HG03139 (cell line): ENCODE data around the gene ERMARD.

Experiments used
- ATAC-seq: cut with Tn5 transposase; IDR thresholded peaks from one replicate; pipeline ENCODE4 v1.9.1; 2021; ENCODE audit not compliant: unreplicated experiment

ERMARD gene

DNA sequence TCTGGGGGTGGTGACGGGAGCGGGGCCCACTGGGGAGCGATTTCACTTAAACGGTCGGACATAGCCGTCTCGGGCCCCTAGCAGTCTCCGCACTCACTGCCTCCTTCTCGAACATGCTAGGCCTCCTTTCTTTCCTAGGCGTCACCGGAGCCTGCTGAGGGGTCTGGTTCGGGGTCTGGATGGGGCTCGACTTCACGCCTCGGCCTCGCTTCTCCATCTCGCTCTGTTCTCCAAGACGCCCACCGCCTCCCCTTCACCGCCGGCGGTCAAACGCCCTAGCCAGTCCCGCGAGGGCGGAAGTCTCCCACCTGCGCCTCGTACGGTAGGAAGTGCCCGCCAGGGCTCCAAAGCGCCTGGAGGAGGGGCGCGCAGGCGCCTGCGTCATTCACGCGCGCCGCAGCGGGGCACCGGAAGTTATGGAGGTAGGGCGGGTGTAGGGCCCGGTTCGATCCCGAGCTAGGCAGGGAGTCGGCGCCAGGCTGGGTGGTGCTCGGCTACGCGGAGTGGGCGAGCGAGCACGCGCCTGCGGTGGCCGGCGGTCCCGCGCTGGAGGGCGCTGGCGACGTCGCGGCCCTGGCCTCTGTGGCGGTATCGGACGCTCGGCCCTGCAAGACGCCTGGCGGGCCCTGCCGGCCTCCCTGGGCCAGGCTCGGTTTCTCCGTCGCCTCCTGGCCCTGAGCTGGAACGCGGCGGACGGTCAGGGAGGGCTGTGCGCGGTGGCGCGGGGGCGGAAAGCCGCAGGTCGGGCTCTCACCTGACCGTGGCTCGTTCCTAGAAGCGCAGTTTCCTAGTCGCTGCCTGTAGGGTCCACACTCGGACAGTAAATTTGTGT lies at the start of gene ERMARD, which contains the start of gene DYNLT2:
Gene ERMARD, plus strand, starts transcription at position 381 of the 832 bp plus-strand sequence. Its CDS starts 36 bp downstream, at position 417.
Gene DYNLT2, minus strand, starts transcription at position 331 of the 832 bp plus-strand sequence. Its CDS starts 114 bp downstream, at position 217.
- peak; percentile 95 for ATAC-seq

DNA sequence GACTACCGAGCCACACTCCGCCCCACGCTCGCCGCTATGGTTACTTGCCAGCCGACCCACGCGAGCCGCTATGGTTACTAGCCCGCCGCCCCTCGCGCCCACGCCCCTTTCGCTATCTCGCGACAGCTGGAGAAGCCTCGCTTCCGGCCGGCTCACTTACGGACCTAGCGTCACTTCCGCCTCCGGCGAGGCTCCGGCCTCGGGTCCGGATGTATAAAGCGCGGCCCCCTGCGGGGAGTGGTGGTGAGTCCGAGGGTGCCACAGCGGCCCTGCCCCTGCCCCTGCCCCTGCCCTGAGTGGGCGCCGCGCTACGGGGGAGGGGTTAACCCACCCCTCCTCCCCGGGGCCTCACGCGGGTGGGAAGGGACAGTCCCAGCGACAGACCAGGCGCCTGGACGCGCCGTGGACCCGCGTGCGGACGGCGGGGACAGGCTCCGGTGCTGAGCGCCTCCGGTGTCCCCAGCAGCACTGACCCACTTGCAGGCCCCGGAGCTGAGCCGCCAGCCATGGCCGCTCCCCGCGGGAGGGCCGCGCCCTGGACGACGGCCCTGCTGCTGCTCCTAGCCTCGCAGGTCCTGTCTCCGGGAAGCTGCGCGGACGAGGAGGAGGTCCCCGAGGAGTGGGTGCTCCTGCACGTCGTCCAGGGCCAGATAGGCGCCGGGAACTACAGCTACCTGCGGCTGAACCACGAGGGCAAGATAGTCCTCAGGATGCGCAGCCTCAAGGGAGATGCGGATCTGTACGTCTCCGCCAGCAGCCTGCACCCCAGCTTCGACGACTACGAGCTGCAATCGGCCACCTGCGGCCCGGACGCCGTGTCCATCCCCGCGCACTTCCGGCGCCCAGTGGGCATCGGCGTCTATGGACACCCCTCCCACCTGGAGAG lies 49.2 kb upstream of the ERMARD start, which contains the start of the genes C6orf120 and WDR27:
Gene C6orf120, plus strand, starts transcription at position 173 of the 886 bp plus-strand sequence. Its CDS starts 334 bp downstream, at position 507.
Gene WDR27, minus strand, starts transcription at position 76 of the 886 bp plus-strand sequence. CDS start 13,024 bp downstream, outside the sequence.
- peak; percentile 92 for ATAC-seq

DNA sequence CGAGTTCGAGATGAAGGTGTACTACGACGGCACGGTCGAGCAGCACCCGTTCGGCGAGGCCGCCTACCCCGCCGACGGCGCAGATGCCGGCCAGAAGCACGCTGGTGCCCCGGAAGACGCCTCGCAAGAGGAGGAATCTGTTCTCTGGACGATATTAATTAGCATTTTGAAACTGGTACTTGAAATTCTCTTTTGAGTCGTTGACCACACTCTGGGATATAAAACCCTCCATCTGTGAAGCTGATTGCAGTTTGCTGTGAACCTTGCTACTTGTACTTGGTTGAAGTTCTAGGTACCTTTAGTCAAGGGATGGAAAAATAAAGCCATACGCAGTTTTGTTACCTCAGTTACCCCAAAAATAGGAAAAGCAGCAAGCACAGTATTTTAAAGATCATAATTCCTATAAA lies 48.6 kb upstream of the ERMARD start:
- peak; percentile 14 for ATAC-seq

DNA sequence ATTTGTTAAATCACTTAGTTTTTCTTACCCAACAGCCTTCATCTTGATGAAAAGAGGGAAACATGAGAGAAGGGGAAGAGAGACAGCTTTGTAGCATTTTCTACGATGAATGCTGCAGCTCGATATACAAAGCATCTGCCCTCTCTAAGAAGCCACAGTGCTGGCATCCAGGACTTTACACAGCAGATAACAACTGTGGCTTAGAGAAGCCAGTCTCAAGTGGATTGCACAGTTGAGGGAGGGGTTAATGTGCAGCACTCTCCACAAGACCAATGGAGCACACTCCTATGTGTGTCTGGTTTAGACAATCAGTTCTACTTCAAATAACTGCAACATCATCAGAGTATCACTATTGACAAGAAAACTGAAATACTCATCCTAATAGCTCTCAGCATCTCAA lies 43.6 kb upstream of the ERMARD start:
- no peak for ATAC-seq

- ATAC-seq, result no peak
These were observed 42.1 kb upstream of the ERMARD start for GRCh38 chr6:169709293-169709692.

- no peak for ATAC-seq
These were observed 41.4 kb upstream of the ERMARD start for GRCh38 chr6:169710009-169710408.

GRCh38 chr6:169714178-169714577 lies 37.2 kb upstream of the ERMARD start:
- no peak for ATAC-seq

DNA sequence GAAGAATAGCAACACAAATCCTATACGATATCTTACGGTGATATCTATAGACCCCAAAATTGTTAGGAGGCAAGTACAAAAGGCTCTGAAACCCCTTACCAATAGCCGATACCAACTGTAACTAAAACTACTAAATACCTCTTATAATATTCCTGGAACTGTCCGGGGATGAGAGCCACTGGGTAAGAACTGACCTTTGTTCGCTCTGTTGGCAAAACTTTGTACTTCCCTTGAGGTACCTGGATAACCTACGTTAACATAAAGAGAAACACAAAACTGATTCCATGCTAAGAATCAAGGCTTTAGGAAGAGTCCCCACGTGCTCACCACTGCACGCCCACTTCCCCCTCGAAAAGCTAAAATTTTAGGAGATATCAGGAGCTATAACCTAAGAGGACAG lies 36.8 kb upstream of the ERMARD start:
- ATAC-seq, result no peak

DNA sequence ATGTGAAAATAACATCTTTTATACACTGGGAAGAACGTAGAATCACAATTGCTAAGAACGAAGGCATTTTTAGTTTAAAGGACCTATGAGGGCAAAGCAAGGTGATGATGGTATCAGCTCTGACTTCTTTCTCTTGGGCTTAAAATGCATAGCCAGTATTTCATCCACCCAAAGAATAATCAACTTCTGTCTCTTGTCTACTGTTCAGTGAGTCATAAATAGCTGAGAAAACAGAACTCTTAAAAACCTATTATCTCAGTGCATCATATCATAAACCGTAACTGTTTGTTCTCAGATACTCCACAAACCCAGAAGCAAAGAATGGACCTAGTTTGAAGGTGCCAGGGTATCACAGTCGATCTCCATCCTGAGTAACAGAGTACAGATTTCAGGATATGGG lies 32.3 kb upstream of the ERMARD start:
- no peak for ATAC-seq

DNA sequence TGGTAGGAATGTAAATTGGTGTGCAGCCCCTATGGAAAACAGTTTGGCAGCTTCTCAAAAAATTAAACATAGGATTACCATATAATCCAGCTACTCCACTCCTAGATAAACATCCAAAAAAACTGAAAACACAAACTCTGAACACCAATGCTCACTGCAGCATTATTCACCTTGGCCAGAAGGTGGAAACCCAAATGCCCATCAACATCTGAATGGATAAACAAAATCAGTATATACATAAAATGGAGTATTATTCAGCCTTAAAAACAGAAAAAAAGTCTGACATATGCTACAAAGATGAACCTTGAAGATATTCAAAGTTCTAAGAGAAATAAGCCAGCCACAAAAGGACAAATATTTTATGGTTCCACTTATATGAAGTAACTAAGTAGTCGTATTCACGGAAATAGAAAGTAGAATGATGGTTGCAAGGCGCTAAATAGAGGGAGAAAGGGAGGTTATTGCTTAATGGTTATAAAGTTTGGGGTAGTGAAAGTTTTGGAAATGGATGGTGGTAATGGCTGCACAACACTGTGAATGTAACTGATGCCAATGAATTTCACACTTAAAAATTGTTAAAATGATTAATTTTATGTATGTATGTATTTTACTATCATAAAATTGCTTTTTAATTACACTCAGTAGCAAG lies 31.1 kb upstream of the ERMARD start:
- no peak for ATAC-seq

- ATAC-seq, result peak; percentile 15
These were observed 28.8 kb upstream of the ERMARD start for GRCh38 chr6:169722362-169723199.

DNA sequence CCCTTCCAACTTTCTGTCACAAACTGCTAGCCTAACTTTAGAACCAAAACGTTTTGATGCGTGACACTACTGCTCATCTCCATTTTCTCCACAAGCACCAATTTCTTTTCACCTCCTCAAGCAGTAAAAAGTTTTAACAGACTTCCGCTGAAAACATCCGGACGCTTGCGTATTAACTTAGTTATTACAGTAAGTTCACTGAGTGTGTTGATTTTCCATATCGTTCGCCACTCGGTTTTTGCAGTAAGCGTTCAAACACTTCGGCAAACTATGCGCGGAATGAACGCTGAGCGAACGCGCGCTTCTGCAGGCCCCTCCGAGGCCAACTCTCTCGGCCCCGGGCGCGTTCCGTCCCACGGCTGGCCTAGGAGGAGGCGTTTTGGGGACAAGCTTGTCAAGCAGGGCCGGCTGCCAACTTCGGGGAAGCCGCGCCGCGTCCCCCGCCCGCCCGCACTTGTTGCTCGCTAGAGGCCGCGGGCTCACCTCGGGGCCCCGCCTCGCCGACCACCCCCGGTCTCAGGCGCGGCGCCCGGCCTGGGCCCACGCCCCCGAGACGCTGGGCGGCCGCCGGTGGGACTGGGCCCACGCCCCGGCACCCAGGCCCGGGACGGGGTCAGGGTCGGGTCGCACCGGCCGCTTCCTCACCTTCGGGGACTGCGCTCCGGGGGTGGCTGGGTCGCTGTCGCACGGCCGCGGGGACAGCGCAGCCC lies 28.1 kb upstream of the ERMARD start:
- ATAC-seq, result peak; percentile 26

DNA sequence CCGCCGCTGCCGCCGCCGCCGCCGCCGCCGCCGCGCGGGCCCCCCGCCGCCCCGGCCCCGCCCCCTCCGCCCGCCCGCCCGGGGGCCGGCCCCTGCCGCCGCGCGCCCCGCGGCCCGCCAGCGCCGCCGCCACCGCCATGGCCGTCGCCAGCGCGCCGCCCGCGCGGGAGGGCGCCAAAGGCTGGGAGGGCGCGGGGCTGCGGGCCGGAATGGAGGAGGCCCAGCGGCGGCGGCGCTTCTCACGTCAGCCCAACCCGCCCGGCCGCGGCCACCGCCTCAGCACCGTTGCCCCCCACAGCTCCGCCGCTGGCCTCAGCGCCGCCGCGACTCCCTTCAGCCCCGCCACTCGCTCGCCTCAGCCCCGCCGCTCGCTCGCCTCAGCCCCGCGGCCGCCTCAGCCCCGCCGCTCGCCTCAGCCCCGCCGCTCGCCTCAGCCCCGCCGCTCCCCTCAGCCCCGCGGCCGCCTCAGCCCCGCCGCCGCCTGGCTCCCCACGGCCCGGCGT lies 27.4 kb upstream of the ERMARD start:
- ATAC-seq, result peak; percentile 27

DNA sequence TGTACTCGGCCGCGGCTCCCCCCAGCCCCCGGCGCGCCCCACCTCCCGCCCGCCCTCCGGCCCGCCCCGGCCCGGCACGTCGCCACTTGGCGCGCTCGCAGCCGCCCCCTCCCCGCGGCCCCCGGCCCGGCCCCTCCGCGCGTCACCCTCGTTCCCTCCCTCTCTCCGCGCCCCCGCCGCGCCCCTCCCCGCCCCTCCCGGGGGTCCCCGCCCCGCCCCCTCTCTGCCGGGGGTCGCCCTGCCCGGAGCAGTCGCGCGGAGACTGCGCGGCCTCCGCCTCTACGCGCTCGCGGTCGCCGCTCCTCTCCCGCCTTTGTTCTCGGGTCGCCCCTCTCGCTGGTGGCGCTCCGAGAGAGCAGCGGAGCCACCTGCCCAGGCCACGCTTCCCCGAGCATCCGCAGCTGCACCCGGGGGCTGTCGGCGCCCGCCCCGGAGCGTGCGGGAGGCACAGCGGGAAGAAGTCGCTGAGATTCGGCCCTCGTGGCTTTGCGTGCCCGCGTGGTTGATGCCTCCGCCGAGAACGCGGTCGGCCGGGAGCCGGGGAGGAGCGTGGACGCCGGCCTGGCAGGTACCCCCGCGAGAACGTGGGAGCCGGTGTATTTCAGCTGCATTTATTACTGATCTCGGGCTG lies 26.8 kb upstream of the ERMARD start, which contains the start of gene PHF10:
Gene PHF10, minus strand, starts transcription at position 7 of the 631 bp plus-strand sequence. CDS start 569 bp downstream, outside the sequence.
- peak; percentile 37 for ATAC-seq

- ATAC-seq, result no peak
These were observed 26.0 kb upstream of the ERMARD start for GRCh38 chr6:169725125-169726048.

- no peak for ATAC-seq
These were observed 25.4 kb upstream of the ERMARD start for GRCh38 chr6:169726049-169726400.

DNA sequence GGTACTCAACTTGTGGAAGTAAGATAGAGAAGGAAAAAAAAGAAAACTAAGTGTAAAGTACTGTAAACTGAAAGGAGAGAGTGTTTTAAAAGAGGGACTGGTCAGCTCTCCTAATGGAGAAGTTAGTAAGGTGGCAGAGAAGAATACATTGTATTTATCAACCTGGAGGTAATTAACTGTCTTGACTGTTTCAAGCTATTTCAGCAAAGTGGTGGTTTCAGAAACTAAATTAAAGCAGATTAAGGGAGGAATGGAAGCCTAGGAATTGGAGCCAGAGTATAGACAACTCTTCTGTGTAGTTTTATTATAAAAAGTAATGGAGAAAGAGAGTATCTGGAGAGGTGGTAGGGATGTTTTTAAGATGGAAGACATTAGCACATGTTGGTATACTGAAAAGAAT lies 24.5 kb upstream of the ERMARD start:
- no peak for ATAC-seq

DNA sequence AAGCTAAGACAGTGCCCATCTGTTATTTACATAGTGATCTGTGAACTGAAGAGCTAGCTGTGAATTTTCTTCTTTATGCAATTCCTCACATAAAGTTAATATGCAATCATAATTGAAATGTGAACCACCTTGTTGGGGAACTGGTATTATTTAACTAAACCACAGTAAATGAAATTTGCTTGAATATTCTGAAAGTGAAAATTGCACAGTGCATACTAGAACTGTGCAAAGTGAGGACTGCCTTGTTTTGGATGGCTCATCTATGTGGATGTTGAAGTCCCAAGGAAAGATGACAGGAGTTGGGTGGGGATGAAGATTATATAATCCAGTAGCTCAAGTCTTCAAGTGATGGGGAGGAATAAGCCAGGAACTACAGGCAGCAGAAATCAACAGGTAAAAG lies 21.5 kb upstream of the ERMARD start:
- no peak for ATAC-seq
